ENCODE results near the gene SIL1.

GRCh38 chr5:139022528-139022927, 175.6 kb downstream of the SIL1 start:
- TF ChIP-seq CTCF (IDR thresholded peaks at IDR 0.05; ENCODE audit: low read depth, low read length, poor library complexity, severe bottlenecking) = no peak
- TF ChIP-seq EZH2phosphoT487 (IDR thresholded peaks at IDR 0.05; ENCODE audit: borderline replicate concordance, low read length) = no peak
